Coronary artery (tissue), 2 donors: ENCODE measurements around the gene PPHLN1.

Experiments
- DNase-seq: peaks from one replicate; pipeline ENCODE4 v3.0.0-alpha.2; 2017; ENCODE audit warnings: low spot score
- H3K27ac ChIP-seq, 2 donors: fragments of 200-600 bp; sonication (generic); one replicate each; pipeline ENCODE4 v1.5.1; 2016 to 2019
- H3K4me3 ChIP-seq: fragments of 200-600 bp; sonication (generic); 2 replicates; pipeline ENCODE4 v1.5.1; 2016; ENCODE audit warnings: mild to moderate bottlenecking, moderate library complexity
- TF ChIP-seq, protein P1 (sequence below): fragments of 200-600 bp; sonication (generic); IDR thresholded peaks from one replicate; pipeline ENCODE4 v1.5.1; 2019; ENCODE audit warnings: antibody characterized with exemption

The PPHLN1 gene

GRCh38 chr12:42296503-42297109 lies 29.4 kb upstream of the PPHLN1 start:
- no peak overlapping the region for H3K4me3 ChIP-seq
- TF ChIP-seq, protein P1, sequence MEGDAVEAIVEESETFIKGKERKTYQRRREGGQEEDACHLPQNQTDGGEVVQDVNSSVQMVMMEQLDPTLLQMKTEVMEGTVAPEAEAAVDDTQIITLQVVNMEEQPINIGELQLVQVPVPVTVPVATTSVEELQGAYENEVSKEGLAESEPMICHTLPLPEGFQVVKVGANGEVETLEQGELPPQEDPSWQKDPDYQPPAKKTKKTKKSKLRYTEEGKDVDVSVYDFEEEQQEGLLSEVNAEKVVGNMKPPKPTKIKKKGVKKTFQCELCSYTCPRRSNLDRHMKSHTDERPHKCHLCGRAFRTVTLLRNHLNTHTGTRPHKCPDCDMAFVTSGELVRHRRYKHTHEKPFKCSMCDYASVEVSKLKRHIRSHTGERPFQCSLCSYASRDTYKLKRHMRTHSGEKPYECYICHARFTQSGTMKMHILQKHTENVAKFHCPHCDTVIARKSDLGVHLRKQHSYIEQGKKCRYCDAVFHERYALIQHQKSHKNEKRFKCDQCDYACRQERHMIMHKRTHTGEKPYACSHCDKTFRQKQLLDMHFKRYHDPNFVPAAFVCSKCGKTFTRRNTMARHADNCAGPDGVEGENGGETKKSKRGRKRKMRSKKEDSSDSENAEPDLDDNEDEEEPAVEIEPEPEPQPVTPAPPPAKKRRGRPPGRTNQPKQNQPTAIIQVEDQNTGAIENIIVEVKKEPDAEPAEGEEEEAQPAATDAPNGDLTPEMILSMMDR = no peak
- H3K27ac ChIP-seq = no peak overlapping the region
- DNase-seq = no peak

DNA sequence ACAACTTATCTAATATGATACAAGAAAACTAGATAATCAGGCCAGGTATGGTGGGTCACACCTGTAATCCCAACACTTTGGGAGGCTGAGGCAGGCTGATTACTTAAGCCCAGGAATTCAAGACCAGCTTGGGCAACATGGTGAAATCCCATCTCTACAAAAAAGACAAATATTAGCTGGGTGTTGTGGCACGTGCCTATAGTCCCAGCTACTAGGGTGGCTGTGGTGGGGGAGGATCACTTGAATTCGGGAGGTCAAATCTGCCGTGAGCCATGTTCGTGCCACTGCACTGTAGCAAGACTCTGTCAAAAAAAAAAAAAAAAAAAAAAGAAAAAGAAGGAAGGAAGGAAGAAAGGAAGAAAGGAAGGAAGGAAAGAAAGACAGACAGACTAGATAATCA lies 27.1 kb upstream of the PPHLN1 start:
- DNase-seq = no peak
- Histone ChIP-seq H3K4me3 (no peak overlapping the region), H3K27ac (no peak overlapping the region)
- TF ChIP-seq, protein P1 = no peak

- no peak overlapping the region for H3K27ac ChIP-seq
- DNase-seq = no peak
- H3K4me3 ChIP-seq = no peak overlapping the region
- TF ChIP-seq, protein P1 = no peak
Measured at GRCh38 chr12:42299392-42300308, 26.3 kb upstream of the PPHLN1 start.

DNA sequence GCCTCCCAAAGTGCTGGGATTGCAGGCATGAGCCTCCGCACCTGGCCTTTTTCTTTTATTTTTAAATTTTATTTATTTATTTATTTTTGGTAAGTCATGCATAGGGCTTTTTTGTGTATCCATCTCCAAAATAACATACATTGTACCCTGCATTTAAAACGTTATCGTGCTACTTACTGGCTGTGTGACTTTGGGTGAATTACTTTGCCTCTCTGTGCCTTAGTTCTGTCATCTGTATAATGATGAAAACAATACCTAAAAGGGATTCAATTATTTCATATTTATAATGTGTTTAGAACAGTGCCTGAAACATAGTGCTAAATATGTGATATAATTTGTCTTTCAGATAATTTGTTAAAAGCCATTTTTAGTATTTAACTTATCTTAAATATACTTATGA lies 19.7 kb upstream of the PPHLN1 start:
- H3K27ac ChIP-seq = no peak overlapping the region
- TF ChIP-seq, protein P1 = no peak
- H3K4me3 ChIP-seq = no peak overlapping the region
- DNase-seq = no peak

GRCh38 chr12:42308390-42308789 lies 17.6 kb upstream of the PPHLN1 start:
- TF ChIP-seq, protein P1 = no peak
- no peak for DNase-seq

DNA sequence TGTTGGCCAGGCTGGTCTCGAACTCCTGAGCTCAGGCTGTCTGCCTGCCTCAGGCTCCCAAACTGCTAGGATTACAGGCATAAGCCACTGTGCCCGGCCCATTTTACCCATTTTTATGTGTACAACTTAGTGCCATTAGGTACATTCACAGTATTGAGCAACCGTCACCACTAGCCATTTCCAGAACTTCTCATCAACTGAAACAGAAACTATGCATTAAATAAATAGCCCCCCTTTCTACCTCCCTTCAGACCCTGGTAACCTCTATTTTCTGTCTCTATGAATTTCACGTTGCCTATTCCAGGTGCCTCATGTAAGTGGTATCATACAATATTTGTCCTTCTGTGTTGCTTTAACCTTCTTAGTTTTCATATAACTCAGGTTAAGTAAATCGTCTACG lies 16.0 kb upstream of the PPHLN1 start:
- H3K27ac ChIP-seq = no peak overlapping the region
- no peak overlapping the region for H3K4me3 ChIP-seq
- TF ChIP-seq, protein P1 = no peak
- DNase-seq = no peak

More at GRCh38 chr12:42308390-42308789, 17.6 kb upstream of the PPHLN1 start:
- Histone ChIP-seq H3K4me3 (no peak overlapping the region), H3K27ac (no peak overlapping the region)

- no peak for DNase-seq
- H3K4me3 ChIP-seq = no peak overlapping the region
- TF ChIP-seq, protein P1 = no peak
- no peak overlapping the region for H3K27ac ChIP-seq
Measured at GRCh38 chr12:42315108-42315507, 10.9 kb upstream of the PPHLN1 start.
